ENCODE results near the gene CTNNA3.

- TF ChIP-seq, protein P1, sequence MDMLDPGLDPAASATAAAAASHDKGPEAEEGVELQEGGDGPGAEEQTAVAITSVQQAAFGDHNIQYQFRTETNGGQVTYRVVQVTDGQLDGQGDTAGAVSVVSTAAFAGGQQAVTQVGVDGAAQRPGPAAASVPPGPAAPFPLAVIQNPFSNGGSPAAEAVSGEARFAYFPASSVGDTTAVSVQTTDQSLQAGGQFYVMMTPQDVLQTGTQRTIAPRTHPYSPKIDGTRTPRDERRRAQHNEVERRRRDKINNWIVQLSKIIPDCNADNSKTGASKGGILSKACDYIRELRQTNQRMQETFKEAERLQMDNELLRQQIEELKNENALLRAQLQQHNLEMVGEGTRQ (IDR thresholded peaks at IDR 0.05; ENCODE audit: low read depth, low read length), result no peak
- TF ChIP-seq CTCF (conservative IDR thresholded peaks at IDR 0.05; ENCODE audit: low read depth, low read length) (no peak), SMC3 (IDR thresholded peaks at IDR 0.05; ENCODE audit: low read depth, low read length) (no peak), RAD21 (IDR thresholded peaks at IDR 0.05; ENCODE audit: low read length) (no peak), POLR2A (IDR thresholded peaks at IDR 0.05; ENCODE audit: low read depth, low read length) (no peak), NFE2L2 (IDR thresholded peaks at IDR 0.05; ENCODE audit: low read depth, low read length) (no peak), RCOR1 (IDR thresholded peaks at IDR 0.05; ENCODE audit: insufficient replicate concordance, low read length) (no peak)
These were observed 1411.4 kb downstream of the CTNNA3 start for GRCh38 chr10:66284621-66285020.
